HepG2 (cell line): ENCODE results near the gene FAH. TPM values are rescaled to one million over a fixed set of nuclear protein-coding genes. Genes with fewer than 3 reads are reported as not detected.

ENCODE experiments used
- DBP ChIP-seq: sonication (generic); formaldehyde crosslinking; IDR thresholded peaks from 2 replicates; pipeline ENCODE4 v1.4.0; 2020; ENCODE audit warnings: missing genetic modification reagents; ENCODE audit errors: not compliant biosample characterization
- ETV5 ChIP-seq: IDR thresholded peaks from 2 replicates; pipeline ENCODE4 v1.6.1; 2018; ENCODE audit warnings: missing biosample characterization, missing genetic modification reagents, inconsistent platforms, borderline replicate concordance
- FOSL1 ChIP-seq: sonication (generic); formaldehyde crosslinking; IDR thresholded peaks from 2 replicates; pipeline ENCODE4 v1.9.0; 2021; ENCODE audit warnings: missing genetic modification reagents, borderline replicate concordance
- GATAD1 ChIP-seq: IDR thresholded peaks from 2 replicates; pipeline ENCODE4 v1.6.1; 2016; ENCODE audit warnings: missing genetic modification reagents, missing compliant biosample characterization
- JUN ChIP-seq: sonication (generic); formaldehyde crosslinking; IDR thresholded peaks from 2 replicates; pipeline ENCODE4 v1.4.0; 2020; ENCODE audit warnings: mild to moderate bottlenecking, missing genetic modification reagents
- MTA3 ChIP-seq: sonication (generic); formaldehyde crosslinking; IDR thresholded peaks from 2 replicates; pipeline ENCODE4 v1.4.0; 2020; ENCODE audit warnings: missing genetic modification reagents
- POLR2G ChIP-seq: fragments of 200-400 bp; formaldehyde crosslinking; IDR thresholded peaks from 2 replicates; pipeline ENCODE4 v1.6.1; 2018; ENCODE audit warnings: mild to moderate bottlenecking, low read depth, low read length, moderate library complexity
- SOX5 ChIP-seq: IDR thresholded peaks from 2 replicates; pipeline ENCODE4 v1.6.1; 2016; ENCODE audit warnings: borderline replicate concordance
- SRSF1 ChIP-seq: fragments of 200-400 bp; formaldehyde crosslinking; optimal IDR thresholded peaks from 2 replicates; pipeline ENCODE3; 2017; ENCODE audit warnings: mild to moderate bottlenecking, low read depth, low read length, moderate library complexity
- TCF7L2 ChIP-seq: IDR thresholded peaks from 2 replicates; pipeline ENCODE4 v1.6.1; 2011; ENCODE audit warnings: mild to moderate bottlenecking, low read depth, low read length, moderate library complexity
- TMF1 ChIP-seq: sonication (generic); formaldehyde crosslinking; IDR thresholded peaks from 2 replicates; pipeline ENCODE4 v1.8.1; 2022; ENCODE audit warnings: low read depth, missing genetic modification reagents
- UBTF ChIP-seq: sonication (generic); formaldehyde crosslinking; IDR thresholded peaks from 2 replicates; pipeline ENCODE4 v1.4.0; 2020; ENCODE audit warnings: mild to moderate bottlenecking, missing genetic modification reagents
- ZNF34 ChIP-seq: sonication (generic); formaldehyde crosslinking; IDR thresholded peaks from 2 replicates; pipeline ENCODE4 v1.4.0; 2020; ENCODE audit warnings: mild to moderate bottlenecking, missing genetic modification reagents, borderline replicate concordance
- ZNF354B ChIP-seq: sonication (generic); formaldehyde crosslinking; IDR thresholded peaks from 2 replicates; pipeline ENCODE4 v1.8.0; 2022; ENCODE audit warnings: mild to moderate bottlenecking, missing genetic modification reagents
- ZNF432 ChIP-seq: sonication (generic); formaldehyde crosslinking; IDR thresholded peaks from 2 replicates; pipeline ENCODE4 v1.5.0; 2020; ENCODE audit warnings: missing genetic modification reagents, mild to moderate bottlenecking, borderline replicate concordance
- ZNF615 ChIP-seq: sonication (generic); formaldehyde crosslinking; IDR thresholded peaks from 2 replicates; pipeline ENCODE4 v1.5.0; 2020; ENCODE audit warnings: mild to moderate bottlenecking, missing genetic modification reagents, borderline replicate concordance
- ZNF749 ChIP-seq: sonication (generic); formaldehyde crosslinking; IDR thresholded peaks from 2 replicates; pipeline ENCODE4 v1.8.0; 2022; ENCODE audit warnings: mild to moderate bottlenecking, missing genetic modification reagents, moderate library complexity, borderline replicate concordance
- ZNF766 ChIP-seq: sonication (generic); formaldehyde crosslinking; IDR thresholded peaks from 2 replicates; pipeline ENCODE4 v1.5.0; 2020; ENCODE audit warnings: missing genetic modification reagents, borderline replicate concordance
- ZNF773 ChIP-seq: sonication (generic); formaldehyde crosslinking; IDR thresholded peaks from 2 replicates; pipeline ENCODE4 v1.4.0; 2020; ENCODE audit warnings: missing genetic modification reagents, borderline replicate concordance
- polyA plus RNA-seq, 8 experiments: library from polyadenylated mRNA; depleted of rRNA in 3 of 8; stranded (reverse) in 7 of 8; unstranded in 1 of 8; fragments of >200 nt; fragmentation: Illumina TruSeq in 4 of 8; extraction: Trizol in 4 of 8; gene quantifications; 2 replicates each; pipeline versions ENCODE4 v1.2.1 to v1.2.3, GENCODE V29; 2011 to 2016; ENCODE audit warnings: low read depth in 4 of 8, missing spikeins in 1 of 8, mixed read lengths in 1 of 8; ENCODE audit not compliant: insufficient read depth in 1 of 8
- total RNA-seq, 5 experiments: library from RNA; depleted of rRNA; stranded (reverse); fragments of >200 nt; fragmentation: Illumina TruSeq; extraction: Trizol; gene quantifications; 2 replicates each; pipeline ENCODE4 v1.2.3, GENCODE V29; 2016; ENCODE audit warnings: low read depth in 1 of 5
- TF ChIP-seq, protein P1 (sequence below): sonication (generic); formaldehyde crosslinking; IDR thresholded peaks from 2 replicates; pipeline ENCODE4 v1.4.0; 2020; ENCODE audit warnings: mild to moderate bottlenecking, missing genetic modification reagents, borderline replicate concordance
- TF ChIP-seq, protein P2 (sequence below): sonication (generic); formaldehyde crosslinking; IDR thresholded peaks from 2 replicates; pipeline ENCODE4 v1.5.0; 2020; ENCODE audit warnings: mild to moderate bottlenecking, missing genetic modification reagents, borderline replicate concordance
- TF ChIP-seq, protein P3 (sequence below): sonication (generic); formaldehyde crosslinking; IDR thresholded peaks from 2 replicates; pipeline ENCODE4 v1.4.0; 2020; ENCODE audit warnings: missing genetic modification reagents, low read depth, mild to moderate bottlenecking, borderline replicate concordance

Gene FAH
- total and polyA plus RNA-seq, 2 of the 13 experiments (the other 11 are each of a cell fraction or from before 2014, with no cell fraction given) = 36.6 to 75.0 TPM

DNA sequence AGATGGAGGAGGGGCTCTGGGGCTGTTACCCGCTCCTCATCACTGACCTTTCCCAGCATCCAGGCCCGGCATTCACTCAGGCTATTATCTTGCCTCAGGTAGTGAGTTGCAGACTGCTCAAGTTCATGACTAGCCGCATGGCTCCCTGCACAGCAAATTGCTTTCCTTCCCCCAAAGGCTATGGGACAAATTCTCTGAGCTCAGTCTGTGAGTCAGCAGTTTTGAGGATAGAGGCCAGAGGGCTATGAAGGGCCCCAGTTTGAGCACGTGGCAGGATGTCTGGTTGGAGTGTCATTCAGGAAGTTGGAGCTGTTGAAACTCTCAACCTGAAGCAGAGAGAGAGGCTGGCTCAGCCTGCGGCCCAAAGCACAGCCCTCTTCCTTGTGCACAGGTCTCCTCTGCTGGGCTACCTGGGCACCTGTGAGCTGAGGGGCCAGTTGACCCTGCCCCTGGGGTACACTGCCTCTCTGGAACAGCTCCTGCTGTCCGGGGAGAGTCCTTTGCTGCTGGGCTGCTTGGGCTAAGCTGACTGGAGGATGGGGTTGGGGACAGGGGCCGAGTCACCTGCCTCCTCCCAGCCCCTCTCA is 7.9 kb downstream of the FAH start (continued):
- TF ChIP-seq, protein P1, sequence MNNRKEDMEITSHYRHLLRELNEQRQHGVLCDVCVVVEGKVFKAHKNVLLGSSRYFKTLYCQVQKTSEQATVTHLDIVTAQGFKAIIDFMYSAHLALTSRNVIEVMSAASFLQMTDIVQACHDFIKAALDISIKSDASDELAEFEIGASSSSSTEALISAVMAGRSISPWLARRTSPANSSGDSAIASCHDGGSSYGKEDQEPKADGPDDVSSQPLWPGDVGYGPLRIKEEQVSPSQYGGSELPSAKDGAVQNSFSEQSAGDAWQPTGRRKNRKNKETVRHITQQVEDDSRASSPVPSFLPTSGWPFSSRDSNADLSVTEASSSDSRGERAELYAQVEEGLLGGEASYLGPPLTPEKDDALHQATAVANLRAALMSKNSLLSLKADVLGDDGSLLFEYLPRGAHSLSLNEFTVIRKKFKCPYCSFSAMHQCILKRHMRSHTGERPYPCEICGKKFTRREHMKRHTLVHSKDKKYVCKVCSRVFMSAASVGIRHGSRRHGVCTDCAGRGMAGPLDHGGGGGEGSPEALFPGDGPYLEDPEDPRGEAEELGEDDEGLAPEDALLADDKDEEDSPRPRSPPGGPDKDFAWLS = no peak
- TF ChIP-seq POLR2G (no peak), TCF7L2 (no peak), FOSL1 (no peak), ZNF615 (CRISPR knock-in tag) (no peak), TMF1 (CRISPR knock-in tag) (no peak), JUN (CRISPR knock-in tag) (no peak), ZNF749 (CRISPR knock-in tag) (no peak), SOX5 (CRISPR knock-in tag) (peak; percentile 75; the same call in 1 of the 2 replicates), GATAD1 (CRISPR knock-in tag) (0 out of 2 replicates have a peak, but pooled peaks have one; percentile 29), ZNF354B (CRISPR knock-in tag) (no peak), ZNF432 (CRISPR knock-in tag) (no peak), ETV5 (CRISPR knock-in tag) (peak; percentile 91), SRSF1 (no peak), UBTF (CRISPR knock-in tag) (0 out of 2 replicates have a peak, but pooled peaks have one; percentile 25), ZNF34 (no peak), ZNF766 (CRISPR knock-in tag) (no peak), ZNF773 (no peak), MTA3 (no peak), DBP (no peak)
- TF ChIP-seq, protein P2, sequence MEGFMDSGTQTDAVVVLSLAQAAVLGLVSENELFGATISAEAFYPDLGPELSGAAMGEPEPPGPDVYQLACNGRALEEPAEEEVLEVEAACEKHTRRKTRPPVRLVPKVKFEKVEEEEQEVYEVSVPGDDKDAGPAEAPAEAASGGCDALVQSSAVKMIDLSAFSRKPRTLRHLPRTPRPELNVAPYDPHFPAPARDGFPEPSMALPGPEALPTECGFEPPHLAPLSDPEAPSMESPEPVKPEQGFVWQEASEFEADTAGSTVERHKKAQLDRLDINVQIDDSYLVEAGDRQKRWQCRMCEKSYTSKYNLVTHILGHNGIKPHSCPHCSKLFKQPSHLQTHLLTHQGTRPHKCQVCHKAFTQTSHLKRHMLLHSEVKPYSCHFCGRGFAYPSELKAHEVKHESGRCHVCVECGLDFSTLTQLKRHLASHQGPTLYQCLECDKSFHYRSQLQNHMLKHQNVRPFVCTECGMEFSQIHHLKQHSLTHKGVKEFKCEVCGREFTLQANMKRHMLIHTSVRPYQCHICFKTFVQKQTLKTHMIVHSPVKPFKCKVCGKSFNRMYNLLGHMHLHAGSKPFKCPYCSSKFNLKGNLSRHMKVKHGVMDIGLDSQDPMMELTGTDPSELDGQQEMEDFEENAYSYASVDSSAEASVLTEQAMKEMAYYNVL (CRISPR knock-in tag) = no peak
- TF ChIP-seq, protein P3, sequence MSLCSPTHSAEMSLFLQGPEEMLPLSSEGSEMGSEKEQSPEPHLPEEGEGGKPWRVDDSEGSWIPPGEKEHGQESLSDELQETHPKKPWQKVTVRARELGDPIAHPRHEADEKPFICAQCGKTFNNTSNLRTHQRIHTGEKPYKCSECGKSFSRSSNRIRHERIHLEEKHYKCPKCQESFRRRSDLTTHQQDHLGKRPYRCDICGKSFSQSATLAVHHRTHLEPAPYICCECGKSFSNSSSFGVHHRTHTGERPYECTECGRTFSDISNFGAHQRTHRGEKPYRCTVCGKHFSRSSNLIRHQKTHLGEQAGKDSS = peak; percentile 31; the same call in 1 of the 2 replicates
